H9 (cell line): Measurements from ENCODE around the gene CCNO. TPM values are rescaled to one million over a fixed set of nuclear protein-coding genes. Genes with fewer than 3 reads are reported as not detected.

Experiments used
- DNase-seq: peaks from one replicate; pipeline ENCODE4 v3.0.0-alpha.2; 2017
- H2AFZ ChIP-seq: one replicate; pipeline ENCODE4 v1.6.1; 2013; ENCODE audit warnings: mild to moderate bottlenecking, low read length, control low read depth, moderate library complexity
- H2AK5ac ChIP-seq: 2 replicates; pipeline ENCODE4 v1.6.1; 2013; ENCODE audit warnings: low read length, control low read depth, mixed read lengths; ENCODE audit not compliant: insufficient read length
- H2BK120ac ChIP-seq: one replicate; pipeline ENCODE4 v1.6.1; 2013; ENCODE audit warnings: low read depth, mild to moderate bottlenecking, low read length, control low read depth, inconsistent platforms; ENCODE audit not compliant: poor library complexity, severe bottlenecking
- H2BK12ac ChIP-seq: 2 replicates; pipeline ENCODE4 v1.6.1; 2013; ENCODE audit warnings: low read length, control low read depth, mixed read lengths, low read depth; ENCODE audit not compliant: insufficient read length
- H2BK15ac ChIP-seq: 2 replicates; pipeline ENCODE4 v1.6.1; 2013; ENCODE audit warnings: low read depth, low read length, control low read depth
- H2BK20ac ChIP-seq: one replicate; pipeline ENCODE4 v1.6.1; 2013; ENCODE audit warnings: low read depth, mild to moderate bottlenecking, low read length, control low read depth, inconsistent platforms; ENCODE audit not compliant: poor library complexity, severe bottlenecking
- H2BK5ac ChIP-seq: 2 replicates; pipeline ENCODE4 v1.6.1; 2013; ENCODE audit warnings: low read length, control low read depth, mixed read lengths; ENCODE audit not compliant: insufficient read length
- H3K14ac ChIP-seq: 2 replicates; pipeline ENCODE4 v1.6.1; 2013; ENCODE audit warnings: low read length, control low read depth; ENCODE audit not compliant: insufficient read depth
- H3K18ac ChIP-seq: 2 replicates; pipeline ENCODE4 v1.6.1; 2013; ENCODE audit warnings: low read depth, mild to moderate bottlenecking, mixed read lengths, low read length, control low read depth; ENCODE audit not compliant: insufficient read length
- H3K23ac ChIP-seq: 2 replicates; pipeline ENCODE4 v1.6.1; 2013; ENCODE audit warnings: low read length, control low read depth, mixed read lengths, low read depth; ENCODE audit not compliant: insufficient read length
- H3K23me2 ChIP-seq: 2 replicates; pipeline ENCODE4 v1.6.1; 2013; ENCODE audit warnings: low read depth, mild to moderate bottlenecking, mixed read lengths, low read length, control low read depth; ENCODE audit not compliant: insufficient read length, poor library complexity, severe bottlenecking
- H3K27ac ChIP-seq: 2 replicates; pipeline ENCODE4 v1.5.1; 2013; ENCODE audit warnings: low read length, control low read depth, mixed read lengths, low read depth; ENCODE audit not compliant: insufficient read length
- H3K27me3 ChIP-seq: 2 replicates; pipeline ENCODE4 v1.6.1; 2013; ENCODE audit warnings: low read length, control low read depth, inconsistent platforms; ENCODE audit not compliant: insufficient read depth
- H3K4ac ChIP-seq: 2 replicates; pipeline ENCODE4 v1.6.1; 2013; ENCODE audit warnings: low read depth, mild to moderate bottlenecking, control low read depth, inconsistent platforms, low read length, moderate library complexity
- H3K4me1 ChIP-seq: 2 replicates; pipeline ENCODE4 v1.6.1; 2013; ENCODE audit warnings: low read length, control low read depth, inconsistent platforms; ENCODE audit not compliant: insufficient read depth
- H3K4me2 ChIP-seq: 2 replicates; pipeline ENCODE4 v1.6.1; 2013; ENCODE audit warnings: low read length, control low read depth, mixed read lengths; ENCODE audit not compliant: insufficient read length, insufficient read depth
- H3K56ac ChIP-seq: 2 replicates; pipeline ENCODE4 v1.6.1; 2013; ENCODE audit warnings: low read depth, mild to moderate bottlenecking, mixed read lengths, low read length, control low read depth; ENCODE audit not compliant: insufficient read length
- H3K79me1 ChIP-seq: 2 replicates; pipeline ENCODE4 v1.6.1; 2013; ENCODE audit warnings: low read depth, mild to moderate bottlenecking, moderate library complexity, low read length, control low read depth, inconsistent platforms; ENCODE audit not compliant: insufficient read depth, poor library complexity, severe bottlenecking
- H3K79me2 ChIP-seq: 2 replicates; pipeline ENCODE4 v1.6.1; 2013; ENCODE audit warnings: low read length, control low read depth, inconsistent platforms; ENCODE audit not compliant: insufficient read depth
- H3K9ac ChIP-seq: 2 replicates; pipeline ENCODE4 v1.6.1; 2013; ENCODE audit warnings: low read length, control low read depth, mixed read lengths; ENCODE audit not compliant: insufficient read length; ENCODE audit errors: extremely low read depth
- H3K9me3 ChIP-seq: one replicate; pipeline ENCODE4 v1.6.1; 2013; ENCODE audit warnings: low read depth, low read length, inconsistent platforms; ENCODE audit not compliant: control insufficient read depth
- H3T11ph ChIP-seq: one replicate; pipeline ENCODE4 v1.6.1; 2013; ENCODE audit warnings: mild to moderate bottlenecking, low read length, control low read depth, inconsistent platforms
- H4K20me1 ChIP-seq: one replicate; pipeline ENCODE4 v1.6.1; 2013; ENCODE audit not compliant: control insufficient read depth, insufficient read length, insufficient read depth
- H4K5ac ChIP-seq: 2 replicates; pipeline ENCODE4 v1.6.1; 2013; ENCODE audit warnings: low read depth, mild to moderate bottlenecking, mixed read lengths, low read length, control low read depth; ENCODE audit not compliant: insufficient read length
- H4K8ac ChIP-seq: replicated peaks from 2 replicates; pipeline ENCODE4 v1.6.1; 2013; ENCODE audit warnings: low read length, control low read depth, mixed read lengths, low read depth; ENCODE audit not compliant: insufficient read length
- H4K91ac ChIP-seq: 2 replicates; pipeline ENCODE4 v1.6.1; 2013; ENCODE audit warnings: low read depth, mild to moderate bottlenecking, moderate library complexity, mixed read lengths, low read length, control low read depth; ENCODE audit not compliant: insufficient read length
- H3K27ac Mint-ChIP-seq, 3 experiments: 2 replicates in 2 of 3; 3 replicates in 1 of 3; pipeline ENCODE4 v1.8.0; 2020 to 2021; ENCODE audit warnings: mixed read lengths in 3 of 3, mild to moderate bottlenecking in 1 of 3, moderate library complexity in 1 of 3
- H3K27me3 Mint-ChIP-seq: 2 replicates; pipeline ENCODE4 v1.8.0; 2021; ENCODE audit warnings: low read depth, mild to moderate bottlenecking, moderate library complexity, mixed read lengths
- H3K36me3 Mint-ChIP-seq, 3 experiments: 2 replicates in 2 of 3; 3 replicates in 1 of 3; pipeline ENCODE4 v1.8.0; 2020 to 2021; ENCODE audit warnings: low read depth in 3 of 3, mixed read lengths in 3 of 3; ENCODE audit not compliant: insufficient read depth in 1 of 3
- H3K4me1 Mint-ChIP-seq, 2 experiments: 2 replicates each; pipeline ENCODE4 v1.8.0; 2020; ENCODE audit warnings: mixed read lengths in 2 of 2
- H3K4me3 Mint-ChIP-seq, 2 experiments: 2 replicates in 1 of 2; 3 replicates in 1 of 2; pipeline ENCODE4 v1.8.0; 2020 to 2021; ENCODE audit warnings: mild to moderate bottlenecking in 2 of 2, mixed read lengths in 2 of 2, moderate library complexity in 1 of 2
- H3K9me3 Mint-ChIP-seq, 2 experiments: 2 replicates in 1 of 2; 3 replicates in 1 of 2; pipeline ENCODE4 v1.8.0; 2020; ENCODE audit warnings: mild to moderate bottlenecking in 2 of 2, mixed read lengths in 2 of 2, moderate library complexity in 1 of 2
- WGBS: extraction: QIAGEN DNeasy Blood & Tissue Kit; methylation state at CpG from one replicate; pipeline ENCODE4 v1.1.7; 2013; ENCODE audit warnings: missing lambda C conversion rate, low lambda C conversion rate, mixed read lengths; ENCODE audit not compliant: insufficient read length; ENCODE audit errors: extremely low coverage; 5-methylcytosine and 5-hydroxymethylcytosine counted together
- total RNA-seq: library from RNA; stranded (reverse); gene quantifications from 2 replicates; pipeline ENCODE4 v1.2.1, GENCODE V29; 2021
- TF ChIP-seq, protein P1 (sequence below): fragments of 200-600 bp; sonication (generic); conservative IDR thresholded peaks from 3 replicates; pipeline ENCODE4 v1.8.0; 2021; ENCODE audit warnings: antibody characterized with exemption, mild to moderate bottlenecking

Gene CCNO
- total RNA-seq, 1 experiment from 2014 or later = 0.24 TPM

DNA sequence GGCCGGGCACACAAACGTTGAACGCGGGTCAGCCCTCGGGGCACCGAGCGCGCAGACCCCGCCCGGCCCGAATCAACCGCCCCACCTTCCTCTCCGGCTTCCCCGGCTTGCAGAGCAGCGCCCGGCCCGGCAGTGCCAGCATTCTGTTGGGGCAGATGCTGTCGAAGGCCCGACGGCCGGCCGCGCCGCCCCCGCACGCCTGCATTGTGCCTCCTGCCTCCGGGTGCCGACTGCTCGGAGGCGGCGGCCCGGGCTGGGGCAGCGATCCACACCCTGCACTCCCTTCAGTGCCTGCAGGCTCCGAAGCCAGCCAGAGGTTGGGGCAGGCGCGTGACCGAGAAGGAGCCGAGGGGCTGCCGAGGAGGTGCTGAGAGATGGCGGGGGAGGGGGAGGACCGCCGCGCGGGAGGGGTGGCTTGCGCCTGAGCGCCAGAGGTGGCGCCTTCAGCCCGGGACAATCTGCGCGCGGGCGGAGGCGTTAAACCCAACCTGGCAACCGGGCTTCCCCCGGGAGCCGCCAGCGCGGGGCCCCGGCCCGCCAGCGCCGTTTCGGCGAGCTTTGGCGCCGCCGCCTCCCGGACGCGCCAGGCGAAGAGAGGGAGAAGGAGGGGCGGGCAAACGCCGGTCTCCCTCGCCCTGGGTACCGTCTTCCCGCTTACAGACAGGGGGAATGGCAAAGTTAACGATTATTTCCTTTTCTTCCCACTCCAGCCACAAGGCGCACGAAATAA lies 6.3 kb downstream of the CCNO start, which contains the start of gene MCIDAS:
TSS of gene MCIDAS (minus strand) at position 382 of the 730 bp plus-strand sequence. CDS start at position 205, 177 bp downstream.
- H3K9me3 Mint-ChIP-seq = peaks cover 3 to 5% of the 10 kb centered on the region in 2 experiments
- H3K27me3 ChIP-seq = peaks cover 90% of the 10 kb centered on the region
- no CpG with 5 or more reads among the region's 80 CpGs for WGBS

More for the DNA sequence above, 6.3 kb downstream of the CCNO start, which contains the start of gene MCIDAS:
- Histone ChIP-seq H3K4ac (no peak within 1 kb of the TSS), H3K79me2 (no peaks in the 10 kb centered on the region), H3K56ac (no peak within 1 kb of the TSS), H3K9ac (no peak within 1 kb of the TSS), H3K23me2 (peaks cover 9% of the 10 kb centered on the region), H3K23ac (no peak within 1 kb of the TSS), H3K27ac (no peak within 1 kb of the TSS), H2BK5ac (no peak within 1 kb of the TSS), H4K8ac (no peak within 1 kb of the TSS), H2BK120ac (no peak within 1 kb of the TSS), H2BK20ac (no peak within 1 kb of the TSS), H3K18ac (no peak within 1 kb of the TSS), H3K14ac (no peak within 1 kb of the TSS), H2AK5ac (no peak within 1 kb of the TSS), H3K4me1 (no peaks in the 10 kb centered on the region), H3T11ph (no peak within 1 kb of the TSS), H2BK15ac (no peak within 1 kb of the TSS), H4K5ac (no peak within 1 kb of the TSS), H2AFZ (no peak within 1 kb of the TSS), H3K79me1 (no peaks in the 10 kb centered on the region), H3K4me2 (peak within 1 kb of the TSS; percentile 60), H4K91ac (no peak within 1 kb of the TSS), H3K9me3 (no peaks in the 10 kb centered on the region), H4K20me1 (peaks cover 4% of the 10 kb centered on the region), H2BK12ac (no peak within 1 kb of the TSS)
- Mint-ChIP-seq H3K4me1 (peaks cover 26 to 33% of the 10 kb centered on the region in 2 experiments), H3K36me3 (peaks cover 0 to 1% (median 0%) of the 10 kb centered on the region in 3 experiments; a peak in 2 of 7 replicates), H3K27ac (no peak within 1 kb of the TSS; a peak in 1 of 7 replicates), H3K27me3 (peaks cover 98% of the 10 kb centered on the region), H3K4me3 (peak within 1 kb of the TSS; percentile 44 to 81)
- DNase-seq = peak; percentile 81
- TF ChIP-seq, protein P1, sequence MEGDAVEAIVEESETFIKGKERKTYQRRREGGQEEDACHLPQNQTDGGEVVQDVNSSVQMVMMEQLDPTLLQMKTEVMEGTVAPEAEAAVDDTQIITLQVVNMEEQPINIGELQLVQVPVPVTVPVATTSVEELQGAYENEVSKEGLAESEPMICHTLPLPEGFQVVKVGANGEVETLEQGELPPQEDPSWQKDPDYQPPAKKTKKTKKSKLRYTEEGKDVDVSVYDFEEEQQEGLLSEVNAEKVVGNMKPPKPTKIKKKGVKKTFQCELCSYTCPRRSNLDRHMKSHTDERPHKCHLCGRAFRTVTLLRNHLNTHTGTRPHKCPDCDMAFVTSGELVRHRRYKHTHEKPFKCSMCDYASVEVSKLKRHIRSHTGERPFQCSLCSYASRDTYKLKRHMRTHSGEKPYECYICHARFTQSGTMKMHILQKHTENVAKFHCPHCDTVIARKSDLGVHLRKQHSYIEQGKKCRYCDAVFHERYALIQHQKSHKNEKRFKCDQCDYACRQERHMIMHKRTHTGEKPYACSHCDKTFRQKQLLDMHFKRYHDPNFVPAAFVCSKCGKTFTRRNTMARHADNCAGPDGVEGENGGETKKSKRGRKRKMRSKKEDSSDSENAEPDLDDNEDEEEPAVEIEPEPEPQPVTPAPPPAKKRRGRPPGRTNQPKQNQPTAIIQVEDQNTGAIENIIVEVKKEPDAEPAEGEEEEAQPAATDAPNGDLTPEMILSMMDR = peak; percentile 52
